ENCODE measurements around the gene HCN3. TPM values are rescaled to one million over a fixed set of nuclear protein-coding genes. Genes with fewer than 3 reads are reported as not detected.
"Not testable (repeated sequence)": the region's sequence is repeated elsewhere in the genome, so short reads cannot be mapped to it uniquely, and the experiment has no call there.

The HCN3 gene
- total RNA-seq, 1 experiment from 2014 or later = 3.3 TPM

DNA sequence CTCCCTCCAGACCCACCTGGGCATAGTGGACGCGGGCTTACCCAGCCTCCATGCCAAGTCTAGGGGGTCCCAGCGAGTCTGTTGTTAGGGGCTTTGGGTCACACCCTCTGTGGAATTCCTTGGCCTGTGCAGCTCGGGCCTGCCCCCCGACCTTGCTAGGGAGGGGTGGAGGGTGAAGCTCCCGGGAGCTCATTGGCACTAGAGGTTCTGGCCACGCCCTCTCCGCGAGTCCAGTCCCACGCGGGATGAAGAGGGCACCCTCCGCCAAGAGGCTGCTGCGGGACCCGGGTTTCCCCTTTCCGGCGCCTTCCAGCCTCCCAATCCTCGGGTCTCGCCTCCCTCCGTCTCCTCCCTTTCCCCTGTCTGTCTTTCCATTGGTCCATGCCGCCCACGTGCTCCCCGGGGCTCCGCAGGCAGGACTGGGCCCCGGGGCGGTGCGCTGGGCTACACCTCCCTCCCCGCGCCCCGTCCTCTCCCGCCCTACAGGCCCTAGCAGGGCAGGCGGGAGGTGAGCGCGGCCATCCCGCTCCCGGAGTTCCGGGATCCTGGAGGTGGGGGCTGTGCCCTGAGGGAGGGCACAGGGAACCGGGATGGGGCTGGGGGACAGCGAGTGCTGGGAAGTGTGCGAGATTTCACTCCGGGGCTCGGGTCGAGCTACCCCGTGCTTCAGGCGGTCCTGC is 46.9 kb downstream of the HCN3 start:
- in situ Hi-C loops (cut with HindIII; ENCODE audit: low sequenced_read_pairs) = no loop called here
- DNase-seq (ENCODE audit: low spot score) = peak; percentile 93

DNA sequence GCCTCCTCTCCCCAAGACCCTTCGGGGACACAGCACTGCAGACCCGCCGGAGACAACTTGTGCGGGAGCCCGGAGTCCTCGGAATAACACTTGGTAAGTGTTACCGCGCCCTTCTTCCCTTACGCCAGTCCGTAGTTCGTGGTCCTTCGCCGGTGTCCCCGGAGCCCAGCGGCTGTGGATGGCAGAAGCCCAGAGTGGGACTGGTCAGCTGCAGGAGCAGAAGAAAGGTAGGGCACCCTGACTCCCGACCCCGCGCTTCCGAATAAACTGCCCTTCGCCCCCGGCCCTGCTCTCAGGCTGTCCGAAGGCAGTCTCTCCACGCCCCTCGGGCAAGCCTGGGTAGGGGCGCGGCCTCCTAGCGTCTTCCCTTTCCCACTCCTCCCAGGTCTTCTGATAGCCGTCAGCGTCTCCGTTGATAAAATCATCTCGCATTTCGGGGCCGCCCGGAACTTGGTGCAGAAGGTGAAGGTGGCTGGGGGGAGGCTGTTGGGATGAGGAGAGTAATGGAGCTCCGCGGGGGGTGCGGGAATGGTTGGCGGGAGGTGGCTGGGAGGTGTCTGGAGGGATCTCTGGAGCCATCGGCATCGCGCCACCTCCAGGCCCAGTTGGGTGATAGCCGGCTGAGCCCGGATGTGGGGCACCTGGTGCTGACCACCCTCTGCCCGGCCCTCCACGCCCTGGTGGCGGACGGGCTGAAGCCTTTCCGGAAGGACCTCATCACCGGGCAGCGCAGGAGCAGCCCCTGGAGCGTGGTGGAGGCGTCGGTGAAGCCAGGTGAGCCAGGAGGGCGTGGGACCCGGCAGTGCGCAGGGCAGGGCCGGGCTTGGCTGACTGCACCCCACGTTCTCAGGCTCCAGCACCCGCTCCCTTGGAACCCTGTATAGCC is 47.7 kb downstream of the HCN3 start:
- peak; percentile 47 for DNase-seq (ENCODE audit: low spot score)
- in situ Hi-C loops (cut with HindIII; ENCODE audit: low sequenced_read_pairs) = no loop called here

DNA sequence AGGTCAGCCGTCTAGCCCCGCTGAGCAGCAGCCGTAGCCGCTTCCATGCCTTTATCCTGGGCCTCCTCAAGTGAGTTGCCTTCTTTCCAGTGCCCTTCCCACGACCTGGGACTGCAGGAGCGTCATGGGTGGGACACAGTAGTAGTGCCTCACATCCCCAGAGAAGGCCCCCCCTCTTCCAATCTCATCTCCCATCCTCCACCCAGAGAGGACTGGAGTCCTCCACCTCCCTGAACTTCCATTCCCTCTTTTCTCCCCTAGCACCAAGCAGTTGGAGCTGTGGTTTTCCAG is 48.3 kb downstream of the HCN3 start:
- in situ Hi-C loops (cut with HindIII; ENCODE audit: low sequenced_read_pairs) = no loop called here
- no peak for DNase-seq (ENCODE audit: low spot score)

DNA sequence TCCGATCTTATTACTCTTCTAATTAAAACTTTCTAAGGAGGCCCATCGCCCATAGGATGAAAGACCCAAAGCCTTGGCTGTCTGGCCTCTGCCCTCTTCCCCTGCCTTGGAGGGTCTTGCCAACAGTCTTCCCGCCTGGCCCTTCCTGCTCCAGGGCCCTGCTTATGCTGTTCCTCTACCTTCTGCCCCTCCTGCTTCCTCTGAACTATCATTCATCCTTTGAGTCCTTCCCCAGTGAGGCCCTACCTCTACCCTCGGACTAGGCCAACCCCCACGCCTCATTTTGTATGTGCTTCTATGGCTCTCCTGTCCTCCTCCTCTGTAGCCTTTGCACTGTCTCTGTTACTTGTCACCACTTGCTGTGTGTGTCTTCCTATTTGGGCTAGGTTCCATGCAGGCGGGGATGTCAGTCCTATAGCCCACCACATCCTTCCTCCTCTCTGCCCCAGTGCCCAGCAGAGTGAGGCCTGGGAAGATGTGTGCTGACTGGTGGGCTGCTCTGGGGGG is 48.8 kb downstream of the HCN3 start:
- no peak for DNase-seq (ENCODE audit: low spot score)
- in situ Hi-C loops (cut with HindIII; ENCODE audit: low sequenced_read_pairs) = no loop called here

DNA sequence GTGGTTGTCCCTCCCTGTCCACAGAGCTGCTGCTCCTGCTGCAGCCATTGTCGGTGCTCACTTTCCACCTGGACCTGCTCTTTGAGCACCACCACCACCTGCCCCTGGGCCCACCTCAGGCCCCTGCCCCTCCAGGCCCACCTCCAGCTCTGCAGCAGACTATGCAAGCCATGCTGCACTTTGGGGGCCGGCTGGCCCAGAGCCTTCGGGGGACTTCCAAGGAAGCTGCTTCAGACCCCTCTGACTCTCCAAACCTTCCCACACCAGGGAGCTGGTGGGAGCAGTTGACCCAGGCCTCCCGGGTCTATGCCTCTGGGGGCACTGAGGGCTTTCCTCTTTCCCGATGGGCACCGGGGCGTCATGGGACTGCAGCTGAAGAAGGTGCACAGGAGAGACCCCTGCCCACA is 49.4 kb downstream of the HCN3 start:
- DNase-seq (ENCODE audit: low spot score) = no peak
- in situ Hi-C loops (cut with HindIII; ENCODE audit: low sequenced_read_pairs) = no loop called here

DNA sequence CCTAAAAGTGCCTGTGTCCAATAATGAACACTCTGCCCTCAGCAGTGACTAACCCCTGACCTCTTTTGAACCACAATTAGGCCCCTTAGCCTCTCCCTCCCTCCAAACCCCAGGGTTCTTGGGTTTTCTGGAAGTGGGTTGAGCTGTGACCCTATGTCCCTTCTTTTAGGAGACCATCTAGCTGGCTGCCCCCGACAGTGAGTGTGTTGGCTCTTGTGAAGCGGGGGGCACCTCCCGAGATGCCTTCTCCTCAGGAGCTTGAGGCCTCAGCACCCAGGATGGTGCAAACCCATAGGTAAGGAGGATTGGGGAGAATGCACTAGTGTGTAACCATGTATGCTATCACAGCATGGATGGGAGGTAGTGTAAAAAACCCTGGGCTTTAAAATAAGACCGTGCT is 50.7 kb downstream of the HCN3 start:
- DNase-seq (ENCODE audit: low spot score) = no peak
- in situ Hi-C loops (cut with HindIII; ENCODE audit: low sequenced_read_pairs) = no loop called here

DNA sequence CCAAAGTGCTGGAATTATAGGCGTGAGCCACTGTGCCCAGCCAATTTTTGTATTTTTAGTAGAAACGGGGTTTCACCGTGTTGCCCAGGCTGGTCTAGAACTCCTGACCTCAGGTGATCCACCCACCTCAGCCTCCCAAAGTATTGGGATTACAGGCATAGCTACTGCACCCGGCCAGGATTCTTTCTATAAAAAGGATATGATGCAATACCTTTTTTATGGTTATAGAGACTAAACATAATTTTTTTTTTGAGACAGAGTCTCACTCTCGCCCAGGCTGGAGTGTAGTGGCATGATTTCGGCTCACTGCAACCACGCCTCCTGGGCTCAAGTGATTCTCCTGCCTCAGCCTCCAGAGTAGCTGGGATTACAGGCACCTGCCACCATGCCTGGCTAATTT is 51.6 kb downstream of the HCN3 start:
- in situ Hi-C loops (cut with HindIII; ENCODE audit: low sequenced_read_pairs) = not testable (repeated sequence)

DNA sequence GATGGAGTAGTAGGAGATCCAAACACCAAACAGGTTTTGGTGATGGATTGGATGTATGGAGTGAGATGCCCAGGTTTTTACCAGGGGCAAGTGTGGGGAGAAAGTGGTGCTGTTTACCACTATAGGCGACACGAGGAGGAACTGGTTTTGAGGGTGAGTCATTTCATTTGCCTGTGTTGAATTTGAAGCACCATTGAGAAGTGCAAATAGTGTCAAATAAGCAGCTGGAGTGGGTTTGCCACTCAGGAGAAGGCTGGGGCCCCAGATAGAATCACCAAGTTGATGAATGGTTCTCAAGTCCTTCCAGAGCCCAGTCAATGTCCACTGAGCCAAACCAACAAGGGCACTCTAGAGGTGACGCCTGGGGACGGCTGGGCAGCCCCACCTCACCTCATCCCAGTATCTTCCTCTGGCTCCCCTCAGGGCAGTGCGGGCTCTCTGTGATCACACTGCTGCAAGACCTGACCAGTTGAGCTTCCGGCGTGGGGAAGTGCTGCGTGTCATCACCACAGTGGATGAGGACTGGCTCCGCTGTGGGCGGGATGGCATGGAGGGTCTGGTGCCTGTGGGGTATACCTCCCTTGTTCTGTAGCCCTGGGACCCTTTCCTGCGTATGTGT is 52.8 kb downstream of the HCN3 start:
- no peak for DNase-seq (ENCODE audit: low spot score)
- in situ Hi-C loops (cut with HindIII; ENCODE audit: low sequenced_read_pairs) = no loop called here

More for the DNA sequence above, 51.6 kb downstream of the HCN3 start:
- not testable (repeated sequence) for DNase-seq (ENCODE audit: low spot score)

DNA sequence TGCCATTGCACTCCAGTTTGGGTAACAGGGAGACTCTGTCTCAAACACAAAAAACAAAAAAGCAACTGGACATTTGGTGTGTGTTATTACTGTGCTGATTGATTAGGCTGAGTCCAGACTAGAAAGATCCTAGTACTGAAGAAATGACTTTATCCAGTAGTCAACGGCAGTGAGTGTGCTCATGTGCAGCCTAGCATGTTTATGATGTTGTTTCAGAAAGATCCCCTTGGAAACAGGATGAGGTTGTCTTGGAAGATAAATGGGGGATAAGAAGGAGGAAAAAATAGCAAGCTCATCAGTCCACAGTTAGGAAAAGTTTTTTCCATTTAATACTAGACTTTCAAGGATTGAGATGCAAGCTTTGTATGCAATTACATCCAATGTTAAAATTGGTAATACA is 57.7 kb downstream of the HCN3 start:
- in situ Hi-C loops (cut with HindIII; ENCODE audit: low sequenced_read_pairs) = no loop called here
- DNase-seq (ENCODE audit: low spot score) = no peak

Other genes with a start within 250 kb of the HCN3 start
- gene DCST2, start 243.7 kb upstream of the HCN3 start, total RNA-seq (2014; rRNA removed; shearing (Covaris generic)) = 0.31 TPM in 1 of 2 replicates, not detected in the other
- gene DCST1, start 243.6 kb upstream of the HCN3 start, total RNA-seq (2014; rRNA removed; shearing (Covaris generic)) = not detected in 2 replicates
- gene ADAM15, start 226.1 kb upstream of the HCN3 start, total RNA-seq (2014; rRNA removed; shearing (Covaris generic)) = 82.2 and 92.9 TPM in 2 replicates
- gene EFNA4, start 213.7 kb upstream of the HCN3 start, total RNA-seq (2014; rRNA removed; shearing (Covaris generic)) = 14.0 and 26.2 TPM in 2 replicates
- gene EFNA3, start 198.6 kb upstream of the HCN3 start, total RNA-seq (2014; rRNA removed; shearing (Covaris generic)) = 3.3 and 5.1 TPM in 2 replicates
- gene EFNA1, start 149.6 kb upstream of the HCN3 start, total RNA-seq (2014; rRNA removed; shearing (Covaris generic)) = 2.8 and 5.3 TPM in 2 replicates
- gene SLC50A1, start 141.6 kb upstream of the HCN3 start, total RNA-seq (2014; rRNA removed; shearing (Covaris generic)) = 15.9 and 19.8 TPM in 2 replicates
- gene DPM3, start 136.9 kb upstream of the HCN3 start, total RNA-seq (2014; rRNA removed; shearing (Covaris generic)) = 83.3 and 104 TPM in 2 replicates
- gene KRTCAP2, start 104.2 kb upstream of the HCN3 start, total RNA-seq (2014; rRNA removed; shearing (Covaris generic)) = 177 and 223 TPM in 2 replicates
- 0.14 and 0.37 TPM in 2 replicates for gene TRIM46, start 103.6 kb upstream of the HCN3 start, total RNA-seq (2014; rRNA removed; shearing (Covaris generic))
- 75.4 and 79.8 TPM in 2 replicates for gene THBS3, start 69.6 kb upstream of the HCN3 start, total RNA-seq (2014; rRNA removed; shearing (Covaris generic))
- gene MTX1, start 68.8 kb upstream of the HCN3 start, total RNA-seq (2014; rRNA removed; shearing (Covaris generic)) = 125 and 126 TPM in 2 replicates
- gene ENTREP3, start 22.0 kb upstream of the HCN3 start, total RNA-seq (2014; rRNA removed; shearing (Covaris generic)) = 5.4 and 7.3 TPM in 2 replicates
- gene SCAMP3, start 15.1 kb upstream of the HCN3 start, total RNA-seq (2014; rRNA removed; shearing (Covaris generic)) = 24.3 and 49.0 TPM in 2 replicates
- gene CLK2, start 4.0 kb upstream of the HCN3 start, total RNA-seq (2014; rRNA removed; shearing (Covaris generic)) = 32.1 and 47.4 TPM in 2 replicates
- not detected in 2 replicates for gene PKLR, start 24.0 kb downstream of the HCN3 start, total RNA-seq (2014; rRNA removed; shearing (Covaris generic))
- gene FDPS, start 31.4 kb downstream of the HCN3 start, total RNA-seq (2014; rRNA removed; shearing (Covaris generic)) = 357 and 361 TPM in 2 replicates
- 23.9 and 35.0 TPM in 2 replicates for gene RUSC1, start 43.4 kb downstream of the HCN3 start, total RNA-seq (2014; rRNA removed; shearing (Covaris generic))